Liver (tissue), 9 donors: ENCODE results near the gene CYP2S1. TPM values are rescaled to one million over a fixed set of nuclear protein-coding genes. Genes with fewer than 3 reads are reported as not detected.

Source experiments
- DNase-seq: peaks from one replicate; pipeline ENCODE4 v3.0.0-alpha.2; 2017; ENCODE audit warnings: low spot score
- H3K27ac ChIP-seq, 2 donors: one replicate each; pipeline ENCODE4 v1.7.0; 2013; ENCODE audit warnings: inconsistent platforms in 2 of 2, low read length in 2 of 2, control low read depth in 1 of 2, low read depth in 1 of 2, mild to moderate bottlenecking in 1 of 2
- H3K27me3 ChIP-seq, 4 donors: one replicate each; pipeline versions ENCODE4 v1.6.1 to v1.7.0; 2013; ENCODE audit warnings: low read length in 3 of 4, inconsistent platforms in 1 of 4, mild to moderate bottlenecking in 1 of 4, moderate library complexity in 1 of 4; ENCODE audit not compliant: control insufficient read depth in 4 of 4, insufficient read depth in 4 of 4
- H3K36me3 ChIP-seq, 4 donors: one replicate each; pipeline versions ENCODE4 v1.6.1 to v1.7.0; 2013; ENCODE audit warnings: low read length in 3 of 4, mild to moderate bottlenecking in 3 of 4, low read depth in 1 of 4, moderate library complexity in 1 of 4; ENCODE audit not compliant: control insufficient read depth in 4 of 4, insufficient read depth in 3 of 4
- H3K4me1 ChIP-seq, 4 donors: one replicate each; pipeline versions ENCODE4 v1.6.1 to v1.7.0; 2013; ENCODE audit warnings: low read length in 3 of 4, mild to moderate bottlenecking in 3 of 4, moderate library complexity in 1 of 4; ENCODE audit not compliant: control insufficient read depth in 4 of 4, insufficient read depth in 4 of 4
- H3K4me3 ChIP-seq, 3 donors: one replicate each; pipeline versions ENCODE4 v1.6.1 to v1.7.0; 2013; ENCODE audit warnings: low read length in 3 of 3, control low read depth in 1 of 3, low read depth in 1 of 3, mild to moderate bottlenecking in 1 of 3
- H3K9ac ChIP-seq, 2 donors: one replicate each; pipeline ENCODE4 v1.7.0; 2013; ENCODE audit warnings: low read length in 2 of 2, mild to moderate bottlenecking in 2 of 2, moderate library complexity in 2 of 2, control low read depth in 1 of 2, low read depth in 1 of 2
- H3K9me3 ChIP-seq, 4 donors: one replicate each; pipeline versions ENCODE4 v1.6.1 to v1.7.0; 2013; ENCODE audit warnings: low read length in 3 of 4; ENCODE audit not compliant: control insufficient read depth in 4 of 4
- EGR1 ChIP-seq, 2 donors: IDR thresholded peaks; 2 replicates each; pipeline ENCODE4 v1.6.1; 2016 to 2018; ENCODE audit warnings: antibody characterized with exemption in 2 of 2, low read depth in 2 of 2
- FOXA1 ChIP-seq: IDR thresholded peaks from 2 replicates; pipeline ENCODE4 v1.6.1; 2016; ENCODE audit warnings: antibody characterized with exemption
- FOXA2 ChIP-seq: IDR thresholded peaks from 2 replicates; pipeline ENCODE4 v1.6.1; 2016; ENCODE audit warnings: antibody characterized with exemption
- GABPA ChIP-seq, 2 donors: IDR thresholded peaks in 1 of 2; conservative IDR thresholded peaks in 1 of 2; 2 replicates each; pipeline ENCODE4 v1.6.1; 2016; ENCODE audit warnings: antibody characterized with exemption in 2 of 2, mild to moderate bottlenecking in 1 of 2, moderate library complexity in 1 of 2
- HNF4A ChIP-seq, 2 donors: conservative IDR thresholded peaks; 2 replicates each; pipeline ENCODE4 v1.6.1; 2016; ENCODE audit warnings: antibody characterized with exemption in 2 of 2, mild to moderate bottlenecking in 2 of 2
- HNF4G ChIP-seq: IDR thresholded peaks from 2 replicates; pipeline ENCODE4 v1.6.1; 2016; ENCODE audit warnings: antibody characterized with exemption
- JUND ChIP-seq, 2 donors: IDR thresholded peaks; 2 replicates each; pipeline ENCODE4 v1.6.1; 2016; ENCODE audit warnings: antibody characterized with exemption in 2 of 2
- NR2F2 ChIP-seq: IDR thresholded peaks from 2 replicates; pipeline ENCODE4 v1.6.1; 2016; ENCODE audit warnings: antibody characterized with exemption
- RAD21 ChIP-seq, 2 donors: IDR thresholded peaks; 2 replicates each; pipeline ENCODE4 v1.6.1; 2016; ENCODE audit warnings: antibody characterized with exemption in 2 of 2, mild to moderate bottlenecking in 2 of 2
- RXRA ChIP-seq, 2 donors: IDR thresholded peaks; 2 replicates each; pipeline ENCODE4 v1.6.1; 2017 to 2018; ENCODE audit warnings: antibody characterized with exemption in 2 of 2, mild to moderate bottlenecking in 1 of 2
- SP1 ChIP-seq: IDR thresholded peaks from 2 replicates; pipeline ENCODE4 v1.6.1; 2018; ENCODE audit warnings: antibody characterized with exemption, mild to moderate bottlenecking
- TAF1 ChIP-seq: conservative IDR thresholded peaks from 2 replicates; pipeline ENCODE4 v1.6.1; 2016; ENCODE audit warnings: antibody characterized with exemption, mild to moderate bottlenecking
- YY1 ChIP-seq: IDR thresholded peaks from 2 replicates; pipeline ENCODE4 v1.6.1; 2016; ENCODE audit warnings: antibody characterized with exemption, mild to moderate bottlenecking
- WGBS: extraction: QIAGEN DNeasy Blood & Tissue Kit; methylation state at CpG from one replicate; pipeline ENCODE4 v1.1.7; 2013; 5-methylcytosine and 5-hydroxymethylcytosine counted together
- polyA plus RNA-seq, 2 donors: library from polyadenylated mRNA; stranded (reverse) in 1 of 2; unstranded in 1 of 2; fragments of 200-250 nt in 1 of 2; fragments of >200 nt in 1 of 2; fragmentation: Nextera tagmentation in 1 of 2; extraction: Ambion mirVana in 1 of 2; gene quantifications; one replicate each; pipeline versions ENCODE4 v1.2.1 to v1.2.3, GENCODE V29; 2013 to 2015
- total RNA-seq, 2 donors: library from RNA; depleted of rRNA; stranded (reverse); fragments of >200 nt; gene quantifications; one replicate each; pipeline ENCODE4 v1.2.3, GENCODE V29; 2014
- TF ChIP-seq, protein P1 (sequence below): IDR thresholded peaks from 2 replicates; pipeline ENCODE4 v1.6.1; 2016; ENCODE audit warnings: antibody characterized with exemption
- TF ChIP-seq, protein P2 (sequence below): IDR thresholded peaks from 2 replicates; pipeline ENCODE4 v1.6.1; 2016; ENCODE audit warnings: antibody characterized with exemption, mild to moderate bottlenecking
- TF ChIP-seq, protein P3 (sequence below): IDR thresholded peaks from 2 replicates; pipeline ENCODE4 v1.6.1; 2016; ENCODE audit warnings: antibody characterized with exemption
- TF ChIP-seq, protein P4 (sequence below): fragments of 150-350 bp; IDR thresholded peaks from 2 replicates; pipeline ENCODE4 v1.5.1; 2017; ENCODE audit warnings: improper control_type of control experiment, low read depth, low read length; ENCODE audit not compliant: missing input control
- TF ChIP-seq, protein P5 (sequence below): IDR thresholded peaks from 2 replicates; pipeline ENCODE4 v1.6.1; 2016; ENCODE audit warnings: antibody characterized with exemption
- donor health status: healthy.
- donor health status: healthy.
- donor health status: healthy.
- donor health status: healthy.
- donor health status: healthy.

The CYP2S1 gene
- total and polyA plus RNA-seq, 4 donors: 0.35 to 1.9 (median 1.5) TPM

DNA sequence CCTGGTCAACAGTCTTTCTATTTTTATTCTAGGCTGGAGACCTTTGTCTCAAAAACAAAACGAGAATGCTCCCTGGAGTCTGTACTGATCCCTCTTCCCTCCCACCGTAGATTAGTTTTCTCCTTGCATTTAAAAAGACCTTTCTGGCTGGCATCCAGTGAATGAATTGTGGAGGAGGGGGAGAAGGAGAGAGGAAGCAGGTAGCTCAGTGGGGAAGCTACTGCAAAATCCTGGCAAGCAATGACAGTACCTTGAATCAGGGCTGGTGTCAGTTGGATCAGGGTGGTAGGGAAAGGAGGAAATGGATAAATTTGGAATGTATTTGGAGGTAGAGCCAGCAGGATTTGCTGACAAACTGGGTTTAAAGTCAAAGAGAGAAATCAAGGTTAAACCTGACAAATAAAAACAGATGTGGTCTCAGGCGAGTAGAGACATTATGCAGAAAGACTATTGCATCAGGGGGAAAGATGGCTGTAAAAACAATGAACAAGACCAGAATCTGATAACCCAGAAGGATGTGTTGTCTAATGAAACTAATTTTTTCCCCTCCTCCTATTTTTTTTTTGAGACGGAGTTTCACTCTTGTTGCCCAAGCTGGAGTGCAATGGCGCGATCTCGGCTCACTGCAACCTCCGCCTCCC is 3.5 kb upstream of the CYP2S1 start:
- H3K36me3 ChIP-seq: no peaks in the 10 kb centered on the region
- H3K4me1 ChIP-seq: peaks cover 0 to 13% (median 1%) of the 10 kb centered on the region in 4 donors
- no peaks in the 10 kb centered on the region for H3K9me3 ChIP-seq
- WGBS: 59% methylated on average over 8 of the region's 8 CpGs
- no peak overlapping the region for H3K27ac ChIP-seq
- H3K27me3 ChIP-seq: peaks cover 0 to 2% (median 1%) of the 10 kb centered on the region in 4 donors
- DNase-seq: no peak
- H3K4me3 ChIP-seq: no peak overlapping the region
- TF ChIP-seq, protein P1, sequence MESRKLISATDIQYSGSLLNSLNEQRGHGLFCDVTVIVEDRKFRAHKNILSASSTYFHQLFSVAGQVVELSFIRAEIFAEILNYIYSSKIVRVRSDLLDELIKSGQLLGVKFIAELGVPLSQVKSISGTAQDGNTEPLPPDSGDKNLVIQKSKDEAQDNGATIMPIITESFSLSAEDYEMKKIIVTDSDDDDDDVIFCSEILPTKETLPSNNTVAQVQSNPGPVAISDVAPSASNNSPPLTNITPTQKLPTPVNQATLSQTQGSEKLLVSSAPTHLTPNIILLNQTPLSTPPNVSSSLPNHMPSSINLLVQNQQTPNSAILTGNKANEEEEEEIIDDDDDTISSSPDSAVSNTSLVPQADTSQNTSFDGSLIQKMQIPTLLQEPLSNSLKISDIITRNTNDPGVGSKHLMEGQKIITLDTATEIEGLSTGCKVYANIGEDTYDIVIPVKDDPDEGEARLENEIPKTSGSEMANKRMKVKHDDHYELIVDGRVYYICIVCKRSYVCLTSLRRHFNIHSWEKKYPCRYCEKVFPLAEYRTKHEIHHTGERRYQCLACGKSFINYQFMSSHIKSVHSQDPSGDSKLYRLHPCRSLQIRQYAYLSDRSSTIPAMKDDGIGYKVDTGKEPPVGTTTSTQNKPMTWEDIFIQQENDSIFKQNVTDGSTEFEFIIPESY: no peak
- no peak for TF ChIP-seq RXRA (IDR thresholded peaks at IDR 0.05)
- no peak for TF ChIP-seq EGR1 (IDR thresholded peaks at IDR 0.05; ENCODE audit: low read depth in 2 of 2)
- TF ChIP-seq, protein P2, sequence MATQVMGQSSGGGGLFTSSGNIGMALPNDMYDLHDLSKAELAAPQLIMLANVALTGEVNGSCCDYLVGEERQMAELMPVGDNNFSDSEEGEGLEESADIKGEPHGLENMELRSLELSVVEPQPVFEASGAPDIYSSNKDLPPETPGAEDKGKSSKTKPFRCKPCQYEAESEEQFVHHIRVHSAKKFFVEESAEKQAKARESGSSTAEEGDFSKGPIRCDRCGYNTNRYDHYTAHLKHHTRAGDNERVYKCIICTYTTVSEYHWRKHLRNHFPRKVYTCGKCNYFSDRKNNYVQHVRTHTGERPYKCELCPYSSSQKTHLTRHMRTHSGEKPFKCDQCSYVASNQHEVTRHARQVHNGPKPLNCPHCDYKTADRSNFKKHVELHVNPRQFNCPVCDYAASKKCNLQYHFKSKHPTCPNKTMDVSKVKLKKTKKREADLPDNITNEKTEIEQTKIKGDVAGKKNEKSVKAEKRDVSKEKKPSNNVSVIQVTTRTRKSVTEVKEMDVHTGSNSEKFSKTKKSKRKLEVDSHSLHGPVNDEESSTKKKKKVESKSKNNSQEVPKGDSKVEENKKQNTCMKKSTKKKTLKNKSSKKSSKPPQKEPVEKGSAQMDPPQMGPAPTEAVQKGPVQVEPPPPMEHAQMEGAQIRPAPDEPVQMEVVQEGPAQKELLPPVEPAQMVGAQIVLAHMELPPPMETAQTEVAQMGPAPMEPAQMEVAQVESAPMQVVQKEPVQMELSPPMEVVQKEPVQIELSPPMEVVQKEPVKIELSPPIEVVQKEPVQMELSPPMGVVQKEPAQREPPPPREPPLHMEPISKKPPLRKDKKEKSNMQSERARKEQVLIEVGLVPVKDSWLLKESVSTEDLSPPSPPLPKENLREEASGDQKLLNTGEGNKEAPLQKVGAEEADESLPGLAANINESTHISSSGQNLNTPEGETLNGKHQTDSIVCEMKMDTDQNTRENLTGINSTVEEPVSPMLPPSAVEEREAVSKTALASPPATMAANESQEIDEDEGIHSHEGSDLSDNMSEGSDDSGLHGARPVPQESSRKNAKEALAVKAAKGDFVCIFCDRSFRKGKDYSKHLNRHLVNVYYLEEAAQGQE: no peak
- no peak for TF ChIP-seq TAF1
- TF ChIP-seq, protein P3, sequence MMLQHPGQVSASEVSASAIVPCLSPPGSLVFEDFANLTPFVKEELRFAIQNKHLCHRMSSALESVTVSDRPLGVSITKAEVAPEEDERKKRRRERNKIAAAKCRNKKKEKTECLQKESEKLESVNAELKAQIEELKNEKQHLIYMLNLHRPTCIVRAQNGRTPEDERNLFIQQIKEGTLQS: no peak
- TF ChIP-seq GABPA (IDR thresholded peaks at IDR 0.05 in 1 of 2, conservative IDR thresholded peaks at IDR 0.05 in 1 of 2): no peak
- TF ChIP-seq, protein P4, sequence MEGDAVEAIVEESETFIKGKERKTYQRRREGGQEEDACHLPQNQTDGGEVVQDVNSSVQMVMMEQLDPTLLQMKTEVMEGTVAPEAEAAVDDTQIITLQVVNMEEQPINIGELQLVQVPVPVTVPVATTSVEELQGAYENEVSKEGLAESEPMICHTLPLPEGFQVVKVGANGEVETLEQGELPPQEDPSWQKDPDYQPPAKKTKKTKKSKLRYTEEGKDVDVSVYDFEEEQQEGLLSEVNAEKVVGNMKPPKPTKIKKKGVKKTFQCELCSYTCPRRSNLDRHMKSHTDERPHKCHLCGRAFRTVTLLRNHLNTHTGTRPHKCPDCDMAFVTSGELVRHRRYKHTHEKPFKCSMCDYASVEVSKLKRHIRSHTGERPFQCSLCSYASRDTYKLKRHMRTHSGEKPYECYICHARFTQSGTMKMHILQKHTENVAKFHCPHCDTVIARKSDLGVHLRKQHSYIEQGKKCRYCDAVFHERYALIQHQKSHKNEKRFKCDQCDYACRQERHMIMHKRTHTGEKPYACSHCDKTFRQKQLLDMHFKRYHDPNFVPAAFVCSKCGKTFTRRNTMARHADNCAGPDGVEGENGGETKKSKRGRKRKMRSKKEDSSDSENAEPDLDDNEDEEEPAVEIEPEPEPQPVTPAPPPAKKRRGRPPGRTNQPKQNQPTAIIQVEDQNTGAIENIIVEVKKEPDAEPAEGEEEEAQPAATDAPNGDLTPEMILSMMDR: no peak
- TF ChIP-seq YY1: no peak
- TF ChIP-seq RAD21 (IDR thresholded peaks at IDR 0.05): no peak
- TF ChIP-seq JUND (IDR thresholded peaks at IDR 0.05): no peak
- no peak for TF ChIP-seq SP1
- no peak for TF ChIP-seq NR2F2
- TF ChIP-seq FOXA1: no peak
- TF ChIP-seq, protein P5, sequence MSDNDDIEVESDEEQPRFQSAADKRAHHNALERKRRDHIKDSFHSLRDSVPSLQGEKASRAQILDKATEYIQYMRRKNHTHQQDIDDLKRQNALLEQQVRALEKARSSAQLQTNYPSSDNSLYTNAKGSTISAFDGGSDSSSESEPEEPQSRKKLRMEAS: no peak
- TF ChIP-seq HNF4G: no peak
- TF ChIP-seq FOXA2: no peak
- TF ChIP-seq HNF4A (conservative IDR thresholded peaks at IDR 0.05): no peak
- no peak overlapping the region for H3K9ac ChIP-seq
